B cell (primary cell): ENCODE data around the gene FAF2.

Source experiments
- CTCF ChIP-seq: fragments of 200-600 bp; IDR thresholded peaks from one replicate; pipeline ENCODE4 v1.8.0; 2022; ENCODE audit warnings: antibody characterized with exemption, mild to moderate bottlenecking
- EZH2 ChIP-seq: IDR thresholded peaks from 2 replicates; pipeline ENCODE4 v1.6.1; 2012; ENCODE audit warnings: borderline replicate concordance, low read depth, mild to moderate bottlenecking, moderate library complexity, low read length; ENCODE audit not compliant: insufficient read depth, poor library complexity, severe bottlenecking

- peak; percentile 74 for TF ChIP-seq CTCF
- TF ChIP-seq EZH2 = no peak
These were observed 31.9 kb upstream of the FAF2 start, which contains the start of gene CLTB for GRCh38 chr5:176415952-176416924.
